ENCODE results near the gene MAN2B2.

DNA sequence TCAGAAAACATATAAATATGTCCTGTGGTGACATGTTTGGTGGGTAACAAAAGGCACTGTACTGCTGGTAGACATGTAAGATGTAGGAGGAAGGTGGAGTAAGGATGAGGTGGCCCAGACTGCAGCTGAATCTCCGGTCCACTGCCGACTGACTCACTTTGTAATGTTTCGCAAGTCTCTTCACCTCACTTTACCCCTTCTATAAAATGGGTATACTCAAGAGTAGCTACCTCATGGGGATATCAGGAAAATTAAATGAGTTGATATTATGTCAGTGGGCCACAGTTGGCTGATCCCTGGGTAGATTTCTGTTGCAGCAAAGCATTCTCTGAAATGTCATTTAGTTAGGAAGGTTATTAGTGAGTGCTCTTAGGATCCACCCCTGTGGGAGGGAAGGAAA lies 87.6 kb downstream of the MAN2B2 start:
- TF ChIP-seq, protein P1, sequence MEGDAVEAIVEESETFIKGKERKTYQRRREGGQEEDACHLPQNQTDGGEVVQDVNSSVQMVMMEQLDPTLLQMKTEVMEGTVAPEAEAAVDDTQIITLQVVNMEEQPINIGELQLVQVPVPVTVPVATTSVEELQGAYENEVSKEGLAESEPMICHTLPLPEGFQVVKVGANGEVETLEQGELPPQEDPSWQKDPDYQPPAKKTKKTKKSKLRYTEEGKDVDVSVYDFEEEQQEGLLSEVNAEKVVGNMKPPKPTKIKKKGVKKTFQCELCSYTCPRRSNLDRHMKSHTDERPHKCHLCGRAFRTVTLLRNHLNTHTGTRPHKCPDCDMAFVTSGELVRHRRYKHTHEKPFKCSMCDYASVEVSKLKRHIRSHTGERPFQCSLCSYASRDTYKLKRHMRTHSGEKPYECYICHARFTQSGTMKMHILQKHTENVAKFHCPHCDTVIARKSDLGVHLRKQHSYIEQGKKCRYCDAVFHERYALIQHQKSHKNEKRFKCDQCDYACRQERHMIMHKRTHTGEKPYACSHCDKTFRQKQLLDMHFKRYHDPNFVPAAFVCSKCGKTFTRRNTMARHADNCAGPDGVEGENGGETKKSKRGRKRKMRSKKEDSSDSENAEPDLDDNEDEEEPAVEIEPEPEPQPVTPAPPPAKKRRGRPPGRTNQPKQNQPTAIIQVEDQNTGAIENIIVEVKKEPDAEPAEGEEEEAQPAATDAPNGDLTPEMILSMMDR (IDR thresholded peaks at IDR 0.05), result no peak
- no peak for TF ChIP-seq POLR2AphosphoS5 (IDR thresholded peaks at IDR 0.05)
